ENCODE measurements around the gene JAKMIP3.
"Not testable (repeated sequence)": the region's sequence is repeated elsewhere in the genome, so short reads cannot be mapped to it uniquely, and the experiment has no call there.

Gene JAKMIP3

GRCh38 chr10:132064771-132065437, 842 bp upstream of the JAKMIP3 start:
- no peak for DNase-seq (ENCODE audit: low read depth in 2 of 2)

DNA sequence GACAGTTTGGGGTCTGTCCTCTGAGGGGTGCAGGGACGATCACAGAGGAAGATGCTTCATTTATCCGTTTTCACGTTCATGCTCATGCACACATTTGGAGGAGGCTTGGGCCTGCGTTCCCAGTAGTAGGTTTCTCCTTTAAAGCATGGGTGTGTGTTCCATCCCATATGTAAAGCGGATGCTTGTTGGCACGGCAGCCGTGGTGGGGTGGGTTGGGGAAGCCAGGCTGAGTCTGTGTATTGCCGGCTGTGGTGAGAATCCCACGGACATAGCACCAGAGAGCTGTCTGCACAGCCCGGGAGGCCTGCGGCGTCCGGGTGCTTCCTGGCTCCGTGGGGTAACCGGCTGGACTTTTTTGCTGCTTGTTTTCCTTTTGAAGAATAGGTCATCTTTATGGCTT, 440 bp downstream of the JAKMIP3 start:
- DNase-seq (ENCODE audit: low read depth in 2 of 2): no peak

DNA sequence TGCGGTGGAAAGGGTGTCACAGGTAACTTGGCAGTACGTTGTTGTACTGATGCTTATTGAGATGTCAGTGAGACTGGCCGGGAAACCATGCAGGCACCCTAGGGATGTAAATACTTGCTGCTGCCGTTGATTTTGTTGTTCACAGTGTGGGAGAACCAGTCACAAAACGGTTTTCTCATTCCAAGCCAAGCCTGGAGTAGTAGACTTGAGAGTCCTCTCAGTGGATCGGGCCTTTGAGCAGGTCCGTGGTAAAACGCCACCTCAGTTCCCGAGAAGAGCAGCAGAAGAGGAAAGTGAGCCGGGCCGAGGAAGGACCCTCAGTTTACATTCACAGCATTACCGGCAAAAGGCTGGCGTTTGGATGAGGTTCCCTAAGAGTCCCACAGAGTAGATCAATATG, 1.1 kb downstream of the JAKMIP3 start:
- no peak for DNase-seq (ENCODE audit: low read depth in 2 of 2)

- no peak for DNase-seq (ENCODE audit: low read depth in 2 of 2)
Measured at GRCh38 chr10:132068431-132069121, 2.8 kb downstream of the JAKMIP3 start.

DNA sequence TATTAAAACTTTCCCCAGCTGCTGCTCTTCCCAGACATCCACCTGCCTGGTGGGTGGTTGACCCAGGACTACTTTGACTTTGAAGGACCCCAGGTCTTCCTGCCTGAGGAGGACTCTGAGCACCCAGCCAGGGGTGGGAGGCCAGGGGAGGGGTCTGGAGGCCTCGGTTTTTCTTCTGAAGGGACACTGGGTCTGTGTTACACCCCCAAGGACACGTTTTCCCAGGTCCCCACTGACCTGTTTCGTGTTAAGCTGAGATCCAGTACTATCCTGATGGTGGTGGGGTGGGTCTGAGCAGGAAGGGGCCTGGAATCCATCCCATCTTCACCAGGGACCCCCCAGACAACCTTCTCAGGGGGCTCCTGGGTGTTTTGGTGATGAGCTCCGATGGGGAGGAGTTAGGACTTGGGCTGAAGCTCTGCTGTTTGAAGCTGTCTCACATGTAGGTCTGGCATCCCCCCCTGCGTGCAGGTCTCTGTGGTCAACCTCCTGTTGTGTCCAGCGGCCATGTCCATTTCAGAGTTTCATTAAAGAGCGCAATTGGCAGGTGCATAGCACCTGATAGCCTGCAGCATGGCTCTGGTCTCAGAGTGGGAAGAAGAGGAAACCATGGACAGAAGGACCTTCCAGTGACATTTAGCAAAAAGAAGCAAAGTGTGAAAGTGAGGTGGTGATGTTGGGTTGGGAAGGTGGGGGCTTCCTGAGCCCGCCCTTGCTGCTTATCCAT, 3.5 kb downstream of the JAKMIP3 start:
- no peak for DNase-seq (ENCODE audit: low read depth in 2 of 2)

- DNase-seq (ENCODE audit: low read depth in 2 of 2): no peak
Measured at GRCh38 chr10:132069849-132070182, 4.1 kb downstream of the JAKMIP3 start.

- no peak for DNase-seq (ENCODE audit: low read depth in 2 of 2)
Measured at GRCh38 chr10:132070724-132071123, 5.0 kb downstream of the JAKMIP3 start.

GRCh38 chr10:132071667-132072066, 5.9 kb downstream of the JAKMIP3 start:
- DNase-seq (ENCODE audit: low read depth in 2 of 2): no peak

GRCh38 chr10:132075909-132076577, 10.3 kb downstream of the JAKMIP3 start:
- DNase-seq (ENCODE audit: low read depth in 2 of 2): no peak

DNA sequence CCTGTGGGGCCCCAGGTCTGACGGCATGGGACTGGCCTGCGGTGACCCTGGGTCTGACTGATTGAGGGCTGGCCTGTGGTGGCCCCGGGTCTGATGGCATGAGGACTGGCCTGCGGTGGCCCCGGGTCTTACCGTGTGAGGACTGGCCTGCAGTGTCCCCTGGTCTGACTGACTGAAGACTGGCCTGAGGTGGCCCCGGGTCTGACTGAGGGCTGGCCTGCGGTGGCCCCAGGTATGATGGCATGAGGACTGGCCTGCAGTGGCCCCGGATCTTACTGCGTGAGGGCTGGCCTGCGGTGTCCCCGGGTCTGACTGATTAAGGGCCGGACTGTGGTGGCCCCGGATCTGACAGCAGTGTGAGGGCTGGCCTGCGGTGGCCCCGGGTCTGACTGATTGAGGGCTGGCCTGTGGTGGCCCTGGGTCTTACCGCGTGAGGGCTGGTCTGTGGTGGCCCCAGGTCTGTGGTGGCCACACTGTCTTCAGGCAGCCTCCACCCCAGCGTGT, 10.9 kb downstream of the JAKMIP3 start:
- no peak for DNase-seq (ENCODE audit: low read depth in 2 of 2)

- DNase-seq (ENCODE audit: low read depth in 2 of 2): no peak
Measured at GRCh38 chr10:132077091-132077490, 11.3 kb downstream of the JAKMIP3 start.

DNA sequence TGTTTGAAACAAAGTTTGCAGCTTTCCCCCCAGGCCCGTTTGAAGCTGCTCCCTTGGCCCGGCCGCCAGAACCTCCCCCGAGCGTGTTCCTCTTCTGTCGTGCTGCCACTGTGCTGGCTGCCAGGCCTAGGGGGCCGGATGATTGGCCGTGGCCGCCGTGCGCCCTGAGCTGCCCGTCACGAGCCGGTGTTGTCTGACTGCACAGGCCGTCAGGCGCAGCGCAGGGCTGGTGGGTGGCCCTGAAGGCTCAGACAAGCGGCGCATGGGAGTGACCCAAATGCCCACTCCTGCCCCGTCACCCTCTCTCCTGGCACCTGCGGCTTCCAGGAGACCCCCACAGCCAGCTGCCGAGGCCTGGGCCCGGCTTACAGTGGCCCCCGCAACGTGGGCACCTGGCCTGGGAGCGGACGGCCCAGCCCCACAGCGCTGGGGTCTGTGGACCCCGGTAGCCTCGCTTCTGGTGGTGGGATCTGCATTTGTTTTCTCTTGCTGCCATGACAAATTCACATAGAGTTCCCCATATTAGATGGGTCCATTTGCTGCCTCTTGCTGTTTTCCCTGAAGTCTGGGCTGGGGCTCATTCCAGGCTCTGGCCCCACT, 13.1 kb downstream of the JAKMIP3 start:
- no peak for DNase-seq (ENCODE audit: low read depth in 2 of 2)

DNA sequence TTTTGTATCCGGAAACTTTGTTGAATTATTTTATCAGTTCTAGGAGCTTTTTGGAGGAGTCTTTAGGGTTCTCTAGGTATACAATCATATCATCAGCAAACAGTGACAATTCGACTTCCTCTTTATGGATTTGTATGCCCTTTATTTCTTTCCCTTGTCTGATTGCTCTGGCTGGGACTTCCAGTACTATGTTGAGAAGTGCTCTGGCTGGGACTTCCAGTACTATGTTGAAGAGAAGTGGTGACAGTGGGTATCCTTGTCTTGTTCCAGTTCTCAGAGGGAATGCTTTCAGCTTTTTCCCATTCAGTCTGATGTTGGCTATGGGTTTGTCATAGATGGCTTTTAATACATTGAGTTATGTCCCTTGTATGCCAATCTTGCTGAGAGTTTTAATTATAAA, 18.6 kb downstream of the JAKMIP3 start:
- not testable (repeated sequence) for DNase-seq (ENCODE audit: low read depth in 2 of 2)

- not testable (repeated sequence) for DNase-seq (ENCODE audit: low read depth in 2 of 2)
Measured at GRCh38 chr10:132093236-132093635, 27.5 kb downstream of the JAKMIP3 start.

DNA sequence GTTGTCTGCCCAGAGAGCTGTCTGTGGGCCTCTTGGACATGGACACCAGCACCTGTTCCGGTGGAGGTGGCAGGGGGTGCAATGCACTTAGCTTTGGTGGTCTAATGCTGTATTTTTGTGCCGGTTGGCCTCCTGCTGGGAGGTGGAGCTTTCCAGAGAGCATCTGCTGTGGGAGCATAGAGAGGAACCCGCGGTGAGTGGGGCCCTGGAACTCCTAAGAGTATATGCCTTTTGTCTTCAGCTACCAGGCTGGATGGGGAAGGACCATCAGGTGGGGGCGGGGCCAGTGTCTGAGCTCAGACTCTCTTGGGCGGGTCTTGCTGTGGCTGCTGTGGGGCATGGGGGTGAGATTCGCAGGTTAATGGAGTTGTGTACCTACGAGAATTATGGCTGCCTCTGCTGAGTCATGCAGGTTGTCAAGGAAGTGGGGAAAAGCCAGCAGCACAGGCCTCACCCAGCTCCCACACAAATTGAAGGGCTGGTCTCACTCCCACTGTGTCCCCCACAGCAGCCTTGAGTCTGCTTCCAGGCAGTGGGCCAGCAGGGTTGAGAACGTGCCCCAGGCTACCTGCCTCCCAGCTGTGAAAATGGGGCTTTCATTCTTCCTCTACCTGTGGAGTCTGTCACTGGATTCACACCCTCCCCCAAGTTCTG, 29.0 kb downstream of the JAKMIP3 start:
- DNase-seq (ENCODE audit: low read depth in 2 of 2): no peak

- DNase-seq (ENCODE audit: low read depth in 2 of 2): no peak
Measured at GRCh38 chr10:132095403-132096113, 29.8 kb downstream of the JAKMIP3 start.

DNA sequence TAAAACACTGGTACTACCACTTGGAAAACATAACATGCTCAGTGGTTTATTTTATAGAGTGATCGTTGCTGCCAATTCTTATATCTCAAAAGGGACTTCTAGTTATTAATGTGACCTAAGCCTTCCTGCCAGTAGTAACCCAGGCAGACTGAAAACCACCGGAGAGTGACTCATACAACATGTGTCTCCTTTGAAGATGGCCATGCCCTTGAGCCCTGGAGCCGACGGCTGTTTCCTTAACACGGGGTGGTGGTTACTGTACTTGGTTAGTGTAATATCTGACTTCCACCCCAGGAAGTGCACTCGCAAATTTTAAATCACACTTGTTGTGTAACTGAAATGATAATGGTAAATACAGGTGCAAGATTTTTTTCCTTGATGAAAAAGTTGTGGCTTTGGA, 30.5 kb downstream of the JAKMIP3 start:
- DNase-seq (ENCODE audit: low read depth in 2 of 2): no peak

DNA sequence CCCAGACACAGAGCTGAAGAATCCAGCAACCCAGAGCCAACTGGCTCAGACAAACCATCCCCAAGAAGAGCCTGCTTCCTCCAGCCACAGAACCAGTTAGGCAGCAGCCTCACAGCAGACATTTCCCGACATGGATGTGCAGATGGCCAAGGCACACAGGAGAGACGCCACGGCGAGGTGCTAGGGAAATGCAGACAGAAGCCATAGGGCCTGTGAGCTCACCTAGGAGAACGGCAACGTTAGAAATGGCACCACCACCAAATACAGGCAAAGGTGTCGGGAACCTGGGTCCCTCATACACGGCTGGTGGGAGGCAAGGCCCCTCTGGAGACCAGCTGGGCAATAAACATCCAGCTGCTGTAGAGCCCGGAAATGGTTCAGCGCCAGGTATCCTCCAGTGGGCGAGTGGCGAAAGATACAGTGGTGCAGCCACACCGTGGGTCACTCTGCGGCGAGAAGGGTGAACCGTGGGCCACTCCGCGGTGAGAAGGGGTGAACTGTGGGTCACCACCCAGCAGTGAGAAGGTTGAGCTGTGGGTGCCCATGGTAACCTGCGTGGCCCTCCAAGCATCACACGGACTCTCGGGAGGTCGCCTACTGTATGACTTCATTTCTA, 31.2 kb downstream of the JAKMIP3 start:
- no peak for DNase-seq (ENCODE audit: low read depth in 2 of 2)

DNA sequence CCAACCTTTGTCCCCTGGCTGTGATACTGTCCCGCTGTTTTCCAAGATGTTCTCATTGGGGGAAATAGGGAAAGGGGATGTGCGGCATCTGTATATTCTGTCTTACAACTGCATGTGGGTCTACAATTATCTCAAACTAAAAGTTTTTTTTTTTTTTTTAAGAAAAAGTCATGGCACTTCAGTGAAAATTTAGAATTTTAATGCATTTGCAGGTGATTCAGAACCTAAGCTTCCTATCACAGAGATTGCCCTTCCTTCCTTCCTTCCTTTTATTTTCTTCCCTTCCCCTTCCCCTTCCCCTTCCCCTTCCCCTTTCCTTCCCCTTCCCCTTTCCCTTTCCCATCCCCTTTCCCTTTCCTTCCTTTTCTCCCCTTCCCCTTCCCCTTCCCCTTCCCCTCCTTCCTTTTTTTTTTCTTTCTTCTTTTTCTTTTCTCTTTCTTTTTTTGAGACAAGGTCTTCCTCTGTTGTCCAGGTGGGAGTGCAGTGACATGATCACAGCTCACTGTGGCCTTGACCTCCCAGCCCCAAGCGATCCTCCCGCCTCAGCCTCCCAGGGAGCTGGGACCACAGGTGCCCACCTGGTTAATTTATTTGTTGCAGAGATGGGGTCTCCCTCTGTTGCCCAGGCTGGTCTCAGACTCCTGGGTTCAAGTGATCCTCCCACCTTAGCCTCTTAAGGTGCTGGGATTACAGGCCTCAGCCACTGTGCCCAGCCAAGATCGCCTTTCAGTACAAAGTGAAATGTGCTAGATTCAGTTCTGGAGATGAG, 32.0 kb downstream of the JAKMIP3 start:
- DNase-seq (ENCODE audit: low read depth in 2 of 2): no peak

Measured in stimulated activated CD8-positive, alpha-beta memory T cell treated with anti-CD3 and anti-CD28 coated beads, Interleukin-2, amount 100 ng/mL, for 48 hours (primary cell).